ENCODE measurements around the gene KCNA10.
A peak's percentile ranks its signal among the peaks of the same experiment; 100 is the strongest.

KCNA10 gene

DNA sequence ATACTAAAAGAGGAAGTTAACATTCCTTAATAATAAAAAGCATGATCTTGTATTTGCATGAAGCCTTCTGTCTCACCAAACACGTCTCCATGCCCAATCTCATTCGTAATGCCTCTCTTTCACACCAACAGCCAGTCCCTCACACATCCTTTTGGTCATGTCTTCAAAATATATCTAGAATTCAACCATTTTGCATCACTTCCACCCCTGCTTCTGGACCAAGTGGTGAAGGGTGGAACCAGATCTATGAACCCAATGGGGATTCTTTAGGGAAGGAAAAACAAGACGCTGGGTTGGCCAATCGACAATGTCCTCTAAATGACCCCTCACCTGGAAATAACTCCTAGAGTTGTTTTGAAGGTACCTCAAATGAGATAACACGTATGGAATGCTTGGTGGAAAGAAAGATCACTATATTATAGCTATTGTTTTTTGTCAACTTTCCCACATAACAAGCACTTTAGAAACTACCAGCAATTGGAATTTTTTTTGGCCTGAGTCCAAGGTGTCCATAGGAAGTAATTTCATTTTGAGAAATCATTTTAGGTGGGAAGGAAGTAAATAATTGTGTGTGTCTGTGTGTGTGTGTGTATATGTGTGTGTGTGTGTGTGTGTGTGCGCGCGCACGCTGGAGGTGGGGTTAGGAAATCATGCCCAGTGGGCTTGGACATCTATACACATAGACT lies at the start of gene KCNA10:
Gene KCNA10 (minus strand): TSS at position 51 of the 686 bp plus-strand sequence. CDS start 388 bp downstream, outside the sequence.
- H3K4me1 ChIP-seq (ENCODE audit: control insufficient read depth in 2 of 2, insufficient read depth in 2 of 2, low read length in 2 of 2), result no peaks in the 10 kb centered on the region
- H3K4me3 ChIP-seq (ENCODE audit: low read length in 2 of 2), result no peak within 1 kb of the TSS
- H3K27me3 ChIP-seq (ENCODE audit: control insufficient read depth in 2 of 2, insufficient read depth in 2 of 2, low read length in 2 of 2), result peaks cover 7 to 10% of the 10 kb centered on the region in 2 donors
- no peaks in the 10 kb centered on the region for H3K9me3 ChIP-seq (ENCODE audit: control insufficient read depth in 2 of 2, low read length in 2 of 2)
- no peak within 1 kb of the TSS for H3K27ac ChIP-seq (ENCODE audit: low read depth in 2 of 2, low read length in 2 of 2)
- no peak within 1 kb of the TSS for H3K9ac ChIP-seq (ENCODE audit: low read depth in 1 of 2, low read length in 2 of 2)
- no peaks in the 10 kb centered on the region for H3K36me3 ChIP-seq (ENCODE audit: control insufficient read depth in 2 of 2, insufficient read depth in 2 of 2, low read length in 2 of 2)

DNA sequence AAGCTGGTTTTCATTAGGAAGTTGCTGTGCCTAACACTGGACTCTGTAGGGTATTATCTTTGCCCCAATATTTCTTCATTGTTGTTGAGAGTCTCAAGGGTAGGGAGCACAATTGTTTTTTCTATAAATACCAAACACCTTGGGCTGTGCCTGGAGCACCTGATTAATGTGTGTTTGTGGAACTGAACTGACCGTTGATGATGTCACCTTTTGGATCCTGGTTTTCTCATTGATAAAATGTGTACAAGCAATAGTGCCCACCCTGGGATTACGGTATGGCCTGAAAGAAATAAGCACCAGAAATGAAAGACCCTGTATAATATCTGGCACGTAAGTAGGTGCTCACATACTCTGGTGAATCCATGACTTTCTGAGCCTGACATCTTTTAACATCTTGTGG lies 47.9 kb upstream of the KCNA10 start:
- Histone ChIP-seq H3K9ac (ENCODE audit: low read depth in 1 of 2, low read length in 2 of 2) (no peak overlapping the region), H3K9me3 (ENCODE audit: control insufficient read depth in 2 of 2, low read length in 2 of 2) (no peaks in the 10 kb centered on the region)

DNA sequence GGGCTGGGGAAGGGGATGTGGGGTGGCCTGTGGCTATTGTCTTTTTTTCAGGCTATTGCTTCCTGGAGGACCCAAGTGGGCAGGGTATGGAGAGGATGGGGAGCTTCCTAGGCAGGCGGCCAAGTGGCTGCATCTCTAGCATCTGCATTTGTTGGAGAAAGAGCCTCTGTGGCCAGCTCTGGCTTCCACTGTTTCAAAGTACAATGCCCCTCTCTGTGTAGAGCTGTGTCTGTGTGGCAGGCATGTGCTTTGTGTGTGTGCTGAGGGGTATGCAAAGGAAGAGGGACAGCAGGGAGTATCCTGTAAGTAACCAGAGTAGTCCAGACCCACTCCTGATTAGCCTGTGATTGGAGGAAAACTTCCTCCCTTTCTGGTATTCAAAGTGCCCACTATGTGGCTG lies 46.6 kb upstream of the KCNA10 start:
- peaks cover 0 to 6% of the 10 kb centered on the region in 2 donors for H3K27me3 ChIP-seq (ENCODE audit: control insufficient read depth in 2 of 2, insufficient read depth in 2 of 2, low read length in 2 of 2)
- H3K36me3 ChIP-seq (ENCODE audit: control insufficient read depth in 2 of 2, insufficient read depth in 2 of 2, low read length in 2 of 2), result no peaks in the 10 kb centered on the region
- no peak overlapping the region for H3K9ac ChIP-seq (ENCODE audit: low read depth in 1 of 2, low read length in 2 of 2)
- H3K4me1 ChIP-seq (ENCODE audit: control insufficient read depth in 2 of 2, insufficient read depth in 2 of 2, low read length in 2 of 2), result no peaks in the 10 kb centered on the region
- H3K9me3 ChIP-seq (ENCODE audit: control insufficient read depth in 2 of 2, low read length in 2 of 2), result no peaks in the 10 kb centered on the region
- no peak overlapping the region for H3K4me3 ChIP-seq (ENCODE audit: low read length in 2 of 2)
- H3K27ac ChIP-seq (ENCODE audit: low read depth in 2 of 2, low read length in 2 of 2), result no peak overlapping the region

More for the DNA sequence above, 47.9 kb upstream of the KCNA10 start:
- Histone ChIP-seq H3K4me3 (ENCODE audit: low read length in 2 of 2) (no peak overlapping the region), H3K27me3 (ENCODE audit: control insufficient read depth in 2 of 2, insufficient read depth in 2 of 2, low read length in 2 of 2) (peaks cover 0 to 11% of the 10 kb centered on the region in 2 donors), H3K4me1 (ENCODE audit: control insufficient read depth in 2 of 2, insufficient read depth in 2 of 2, low read length in 2 of 2) (no peaks in the 10 kb centered on the region), H3K36me3 (ENCODE audit: control insufficient read depth in 2 of 2, insufficient read depth in 2 of 2, low read length in 2 of 2) (no peaks in the 10 kb centered on the region), H3K27ac (ENCODE audit: low read depth in 2 of 2, low read length in 2 of 2) (no peak overlapping the region)

DNA sequence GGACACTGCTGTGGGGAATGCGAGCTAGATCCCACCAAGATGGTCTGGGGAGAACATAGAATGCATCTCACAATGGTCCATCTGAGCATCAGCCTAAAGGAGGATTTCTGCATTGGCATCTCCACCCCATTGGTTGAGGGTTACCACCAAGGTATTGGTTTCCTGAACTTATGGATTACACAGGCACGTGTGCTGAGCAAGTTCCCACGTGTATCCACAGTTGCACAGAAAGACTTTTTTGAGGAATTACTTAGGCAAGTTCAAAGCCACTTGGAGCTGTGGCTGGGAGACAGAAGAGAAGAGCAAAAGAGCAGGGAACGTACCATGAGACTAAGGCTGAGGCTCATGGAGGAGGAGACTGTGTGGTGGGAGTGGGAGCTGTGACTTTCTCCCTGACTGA lies 44.1 kb upstream of the KCNA10 start:
- no peak overlapping the region for H3K9ac ChIP-seq (ENCODE audit: low read depth in 1 of 2, low read length in 2 of 2)
- H3K9me3 ChIP-seq (ENCODE audit: control insufficient read depth in 2 of 2, low read length in 2 of 2), result no peaks in the 10 kb centered on the region
- H3K27me3 ChIP-seq (ENCODE audit: control insufficient read depth in 2 of 2, insufficient read depth in 2 of 2, low read length in 2 of 2), result peaks cover 3 to 4% of the 10 kb centered on the region in 2 donors

DNA sequence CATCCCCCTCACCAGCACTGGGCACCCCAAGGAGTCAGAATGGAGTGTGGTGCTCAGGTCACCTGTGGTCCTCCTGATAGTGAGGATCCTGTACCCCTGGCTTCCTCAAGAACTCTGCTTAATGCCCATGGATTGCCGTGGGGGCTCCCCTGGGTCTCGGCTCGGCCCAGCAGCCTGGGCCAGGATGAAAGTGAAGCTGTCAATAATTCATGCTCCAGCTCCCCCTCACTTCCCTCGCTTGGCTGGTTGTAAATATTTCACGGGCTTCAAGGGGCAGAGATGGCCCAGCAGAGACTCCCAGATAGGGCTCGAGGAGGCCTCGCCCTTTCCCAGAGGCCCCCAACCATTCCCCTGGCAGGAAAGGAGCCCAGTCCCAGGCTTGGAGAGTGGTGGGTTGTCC lies 42.6 kb upstream of the KCNA10 start:
- peaks cover 3 to 4% of the 10 kb centered on the region in 2 donors for H3K27me3 ChIP-seq (ENCODE audit: control insufficient read depth in 2 of 2, insufficient read depth in 2 of 2, low read length in 2 of 2)

More for the DNA sequence above, 44.1 kb upstream of the KCNA10 start:
- Histone ChIP-seq H3K36me3 (ENCODE audit: control insufficient read depth in 2 of 2, insufficient read depth in 2 of 2, low read length in 2 of 2) (no peaks in the 10 kb centered on the region), H3K27ac (ENCODE audit: low read depth in 2 of 2, low read length in 2 of 2) (no peak overlapping the region), H3K4me1 (ENCODE audit: control insufficient read depth in 2 of 2, insufficient read depth in 2 of 2, low read length in 2 of 2) (no peaks in the 10 kb centered on the region), H3K4me3 (ENCODE audit: low read length in 2 of 2) (no peak overlapping the region)

DNA sequence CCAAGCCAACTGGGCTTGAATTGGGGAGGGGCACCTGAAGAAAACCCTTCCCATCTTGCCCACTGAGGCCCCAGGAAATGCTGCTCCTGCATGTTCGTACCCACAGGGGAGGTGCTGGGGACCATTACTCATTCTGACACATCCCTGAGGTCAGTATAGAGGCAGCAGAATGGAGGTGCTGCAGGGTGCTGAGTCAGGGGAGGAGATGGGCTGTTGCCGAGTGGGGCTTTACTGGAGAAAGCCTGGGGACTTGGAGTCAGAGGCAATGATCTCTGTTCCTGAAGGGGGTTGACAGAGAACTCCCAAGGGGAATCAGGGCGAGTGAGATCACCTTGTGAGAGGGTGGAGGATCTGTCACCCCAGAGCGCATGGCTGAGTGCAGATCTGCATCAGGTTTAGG lies 40.2 kb upstream of the KCNA10 start:
- Histone ChIP-seq H3K36me3 (ENCODE audit: control insufficient read depth in 2 of 2, insufficient read depth in 2 of 2, low read length in 2 of 2) (no peaks in the 10 kb centered on the region), H3K9me3 (ENCODE audit: control insufficient read depth in 2 of 2, low read length in 2 of 2) (no peaks in the 10 kb centered on the region), H3K27ac (ENCODE audit: low read depth in 2 of 2, low read length in 2 of 2) (no peak overlapping the region), H3K4me3 (ENCODE audit: low read length in 2 of 2) (no peak overlapping the region), H3K27me3 (ENCODE audit: control insufficient read depth in 2 of 2, insufficient read depth in 2 of 2, low read length in 2 of 2) (peaks cover 19 to 23% of the 10 kb centered on the region in 2 donors), H3K9ac (ENCODE audit: low read depth in 1 of 2, low read length in 2 of 2) (no peak overlapping the region), H3K4me1 (ENCODE audit: control insufficient read depth in 2 of 2, insufficient read depth in 2 of 2, low read length in 2 of 2) (no peaks in the 10 kb centered on the region)

More for the DNA sequence above, 42.6 kb upstream of the KCNA10 start:
- H3K9me3 ChIP-seq (ENCODE audit: control insufficient read depth in 2 of 2, low read length in 2 of 2), result no peaks in the 10 kb centered on the region
- no peak overlapping the region for H3K9ac ChIP-seq (ENCODE audit: low read depth in 1 of 2, low read length in 2 of 2)
- H3K36me3 ChIP-seq (ENCODE audit: control insufficient read depth in 2 of 2, insufficient read depth in 2 of 2, low read length in 2 of 2), result no peaks in the 10 kb centered on the region
- H3K27ac ChIP-seq (ENCODE audit: low read depth in 2 of 2, low read length in 2 of 2), result no peak overlapping the region
- no peaks in the 10 kb centered on the region for H3K4me1 ChIP-seq (ENCODE audit: control insufficient read depth in 2 of 2, insufficient read depth in 2 of 2, low read length in 2 of 2)
- H3K4me3 ChIP-seq (ENCODE audit: low read length in 2 of 2), result no peak overlapping the region

DNA sequence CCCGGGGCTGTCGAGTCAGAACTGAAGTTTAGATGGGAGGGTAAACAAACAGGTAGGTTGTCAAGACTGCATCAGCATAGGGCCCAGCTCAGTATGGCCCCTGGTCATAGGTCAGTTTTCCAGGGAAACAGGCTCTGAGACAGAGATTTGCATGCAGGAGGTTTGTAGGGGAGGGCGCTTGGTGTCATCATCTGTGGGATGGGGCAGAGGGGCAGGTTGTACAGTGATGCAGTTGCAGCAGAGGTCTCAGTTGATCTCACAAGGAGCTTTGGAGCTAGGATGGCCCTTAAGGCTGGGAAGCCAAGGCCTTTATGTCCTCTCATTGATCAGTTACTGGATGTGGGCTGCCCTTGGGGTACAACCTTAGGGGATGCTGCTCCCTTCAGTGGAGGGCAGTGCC lies 38.5 kb upstream of the KCNA10 start:
- Histone ChIP-seq H3K4me1 (ENCODE audit: control insufficient read depth in 2 of 2, insufficient read depth in 2 of 2, low read length in 2 of 2) (no peaks in the 10 kb centered on the region), H3K36me3 (ENCODE audit: control insufficient read depth in 2 of 2, insufficient read depth in 2 of 2, low read length in 2 of 2) (no peaks in the 10 kb centered on the region), H3K27me3 (ENCODE audit: control insufficient read depth in 2 of 2, insufficient read depth in 2 of 2, low read length in 2 of 2) (peaks cover 19 to 29% of the 10 kb centered on the region in 2 donors), H3K9ac (ENCODE audit: low read depth in 1 of 2, low read length in 2 of 2) (no peak overlapping the region), H3K9me3 (ENCODE audit: control insufficient read depth in 2 of 2, low read length in 2 of 2) (no peaks in the 10 kb centered on the region), H3K4me3 (ENCODE audit: low read length in 2 of 2) (no peak overlapping the region), H3K27ac (ENCODE audit: low read depth in 2 of 2, low read length in 2 of 2) (no peak overlapping the region)

DNA sequence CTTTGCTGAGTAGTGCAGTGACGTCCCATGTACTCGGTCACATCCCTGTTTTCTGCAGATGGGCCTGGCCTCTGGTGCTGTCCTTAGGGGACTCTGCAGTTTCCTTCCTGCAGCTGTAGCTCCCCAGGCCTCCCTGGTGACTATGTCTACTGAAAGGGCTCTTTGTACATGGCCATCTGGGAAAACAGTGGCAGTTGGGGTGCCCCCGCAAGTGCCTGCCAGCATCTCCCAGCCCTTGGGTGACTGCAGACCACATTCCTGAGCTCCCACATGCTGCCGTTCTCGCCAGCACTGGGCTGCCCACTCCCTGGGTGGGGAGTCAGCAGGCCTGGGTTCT lies 37.5 kb upstream of the KCNA10 start:
- Histone ChIP-seq H3K9ac (ENCODE audit: low read depth in 1 of 2, low read length in 2 of 2) (no peak overlapping the region), H3K36me3 (ENCODE audit: control insufficient read depth in 2 of 2, insufficient read depth in 2 of 2, low read length in 2 of 2) (no peaks in the 10 kb centered on the region), H3K27ac (ENCODE audit: low read depth in 2 of 2, low read length in 2 of 2) (no peak overlapping the region), H3K4me3 (ENCODE audit: low read length in 2 of 2) (no peak overlapping the region), H3K4me1 (ENCODE audit: control insufficient read depth in 2 of 2, insufficient read depth in 2 of 2, low read length in 2 of 2) (no peaks in the 10 kb centered on the region), H3K9me3 (ENCODE audit: control insufficient read depth in 2 of 2, low read length in 2 of 2) (no peaks in the 10 kb centered on the region), H3K27me3 (ENCODE audit: control insufficient read depth in 2 of 2, insufficient read depth in 2 of 2, low read length in 2 of 2) (peaks cover 19 to 29% of the 10 kb centered on the region in 2 donors)

DNA sequence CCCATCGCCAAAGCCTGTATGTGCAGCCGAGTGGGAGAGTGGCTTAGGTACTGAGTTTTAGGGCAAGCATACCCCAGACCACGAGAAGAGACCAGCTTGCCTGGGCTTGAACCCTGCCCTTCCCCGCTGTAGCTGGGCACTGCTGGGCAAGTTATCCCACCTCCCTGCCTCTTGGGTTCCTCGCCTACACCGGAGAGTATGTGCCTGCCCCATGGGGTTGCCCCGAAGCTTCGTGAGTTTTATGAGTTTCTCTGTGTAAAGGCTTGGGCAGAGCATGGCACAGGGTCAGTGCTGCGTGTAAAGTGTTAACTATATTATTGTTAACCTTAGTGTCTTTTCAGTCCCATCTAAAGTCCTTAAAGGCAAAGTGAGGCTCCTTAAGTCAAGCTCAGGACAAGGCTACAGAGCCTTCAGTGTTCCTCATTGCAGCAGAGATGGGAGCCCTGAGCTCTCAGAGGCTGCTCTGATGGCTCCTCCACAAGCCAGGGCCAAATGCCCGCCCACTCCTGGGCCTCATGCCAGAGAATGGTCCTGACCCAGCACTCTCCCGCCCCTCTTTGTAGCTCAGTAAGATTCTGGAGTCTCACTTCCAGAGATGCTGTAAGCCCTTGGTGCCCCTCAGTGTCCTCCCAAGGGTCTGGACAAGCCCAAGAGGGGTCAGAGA lies 37.0 kb upstream of the KCNA10 start:
- H3K27ac ChIP-seq (ENCODE audit: low read depth in 2 of 2, low read length in 2 of 2), result no peak overlapping the region
- no peak overlapping the region for H3K9ac ChIP-seq (ENCODE audit: low read depth in 1 of 2, low read length in 2 of 2)
- no peaks in the 10 kb centered on the region for H3K9me3 ChIP-seq (ENCODE audit: control insufficient read depth in 2 of 2, low read length in 2 of 2)
- H3K36me3 ChIP-seq (ENCODE audit: control insufficient read depth in 2 of 2, insufficient read depth in 2 of 2, low read length in 2 of 2), result no peaks in the 10 kb centered on the region
- no peaks in the 10 kb centered on the region for H3K4me1 ChIP-seq (ENCODE audit: control insufficient read depth in 2 of 2, insufficient read depth in 2 of 2, low read length in 2 of 2)
- H3K4me3 ChIP-seq (ENCODE audit: low read length in 2 of 2), result no peak overlapping the region
- H3K27me3 ChIP-seq (ENCODE audit: control insufficient read depth in 2 of 2, insufficient read depth in 2 of 2, low read length in 2 of 2), result peaks cover 19 to 29% of the 10 kb centered on the region in 2 donors

DNA sequence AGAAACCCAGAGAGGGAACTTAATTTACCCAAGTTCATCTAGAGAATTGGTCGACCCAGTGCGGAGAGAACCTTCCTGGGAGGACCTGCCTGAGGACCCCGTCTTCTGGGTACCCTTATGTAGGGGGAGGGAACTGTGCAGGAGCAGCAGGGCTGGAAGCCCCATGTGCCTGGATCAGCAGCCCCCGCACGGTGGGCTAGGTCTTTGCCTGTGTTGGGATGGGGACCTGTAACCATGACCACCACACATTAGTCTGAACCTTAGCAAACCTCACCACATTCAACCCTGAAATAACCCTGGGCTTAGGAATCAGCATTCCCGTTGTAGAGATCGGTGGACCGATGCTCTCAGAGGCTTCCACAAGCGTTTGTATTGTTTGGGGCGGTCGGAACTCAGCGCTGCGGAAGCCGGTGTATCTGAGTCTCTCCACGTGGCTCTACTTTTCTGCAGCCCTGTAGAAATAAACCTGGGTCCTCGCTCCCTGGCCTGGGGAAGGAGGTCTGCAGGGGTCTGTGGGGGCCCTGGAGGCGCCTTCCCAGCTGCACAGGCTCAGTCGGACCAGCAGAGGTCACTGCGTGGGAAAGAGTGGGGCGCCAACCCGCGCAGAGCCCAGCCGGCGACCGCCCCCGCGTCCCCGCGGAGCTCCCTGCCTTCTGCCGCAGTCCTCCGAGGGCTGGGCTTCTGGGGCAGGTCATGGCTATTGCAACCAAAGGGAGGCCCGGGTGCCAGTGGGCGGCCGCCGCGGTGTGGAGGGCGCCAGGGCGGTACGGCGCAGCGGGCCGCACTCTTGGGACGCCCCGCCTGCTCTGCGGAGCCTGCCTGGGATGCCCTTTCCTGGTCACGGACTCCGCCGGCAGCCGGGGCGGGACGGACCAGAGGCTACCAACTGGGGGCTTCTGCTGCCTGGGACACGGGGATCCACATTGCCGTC lies 36.2 kb upstream of the KCNA10 start:
- Histone ChIP-seq H3K4me3 (ENCODE audit: low read length in 2 of 2) (peak overlapping the region in 1 of 2 donors; percentile 39), H3K4me1 (ENCODE audit: control insufficient read depth in 2 of 2, insufficient read depth in 2 of 2, low read length in 2 of 2) (no peaks in the 10 kb centered on the region), H3K36me3 (ENCODE audit: control insufficient read depth in 2 of 2, insufficient read depth in 2 of 2, low read length in 2 of 2) (no peaks in the 10 kb centered on the region), H3K27me3 (ENCODE audit: control insufficient read depth in 2 of 2, insufficient read depth in 2 of 2, low read length in 2 of 2) (peaks cover 19 to 29% of the 10 kb centered on the region in 2 donors), H3K27ac (ENCODE audit: low read depth in 2 of 2, low read length in 2 of 2) (no peak overlapping the region), H3K9me3 (ENCODE audit: control insufficient read depth in 2 of 2, low read length in 2 of 2) (no peaks in the 10 kb centered on the region), H3K9ac (ENCODE audit: low read depth in 1 of 2, low read length in 2 of 2) (no peak overlapping the region)

Measured in mucosa of rectum (tissue), 2 donors.